Measurements from ENCODE around the gene ITSN1. TPM values are rescaled to one million over a fixed set of nuclear protein-coding genes. Genes with fewer than 3 reads are reported as not detected.

Gene ITSN1
- total RNA-seq, 1 donor from 2014 or later = 116 TPM

GRCh38 chr21:33828577-33828976 is 186.3 kb downstream of the ITSN1 start:
- peaks cover 23% of the 10 kb centered on the region for H3K36me3 Mint-ChIP-seq (ENCODE audit: insufficient read depth)
- H3K27ac Mint-ChIP-seq = no peak overlapping the region
- no peak for DNase-seq (ENCODE audit: low spot score, unreplicated experiment)
- TF ChIP-seq, protein P1, sequence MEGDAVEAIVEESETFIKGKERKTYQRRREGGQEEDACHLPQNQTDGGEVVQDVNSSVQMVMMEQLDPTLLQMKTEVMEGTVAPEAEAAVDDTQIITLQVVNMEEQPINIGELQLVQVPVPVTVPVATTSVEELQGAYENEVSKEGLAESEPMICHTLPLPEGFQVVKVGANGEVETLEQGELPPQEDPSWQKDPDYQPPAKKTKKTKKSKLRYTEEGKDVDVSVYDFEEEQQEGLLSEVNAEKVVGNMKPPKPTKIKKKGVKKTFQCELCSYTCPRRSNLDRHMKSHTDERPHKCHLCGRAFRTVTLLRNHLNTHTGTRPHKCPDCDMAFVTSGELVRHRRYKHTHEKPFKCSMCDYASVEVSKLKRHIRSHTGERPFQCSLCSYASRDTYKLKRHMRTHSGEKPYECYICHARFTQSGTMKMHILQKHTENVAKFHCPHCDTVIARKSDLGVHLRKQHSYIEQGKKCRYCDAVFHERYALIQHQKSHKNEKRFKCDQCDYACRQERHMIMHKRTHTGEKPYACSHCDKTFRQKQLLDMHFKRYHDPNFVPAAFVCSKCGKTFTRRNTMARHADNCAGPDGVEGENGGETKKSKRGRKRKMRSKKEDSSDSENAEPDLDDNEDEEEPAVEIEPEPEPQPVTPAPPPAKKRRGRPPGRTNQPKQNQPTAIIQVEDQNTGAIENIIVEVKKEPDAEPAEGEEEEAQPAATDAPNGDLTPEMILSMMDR (IDR thresholded peaks at IDR 0.05; ENCODE audit: unreplicated experiment) = no peak
- no peaks in the 10 kb centered on the region for H3K27me3 Mint-ChIP-seq
- no peaks in the 10 kb centered on the region for H3K9me3 Mint-ChIP-seq (ENCODE audit: low read depth)
- H3K4me1 Mint-ChIP-seq (ENCODE audit: low read depth) = no peaks in the 10 kb centered on the region
- no peak overlapping the region for H3K4me3 Mint-ChIP-seq (ENCODE audit: low read depth)

- DNase-seq (ENCODE audit: low spot score, unreplicated experiment) = no peak
- Mint-ChIP-seq H3K9me3 (ENCODE audit: low read depth) (no peaks in the 10 kb centered on the region), H3K4me1 (ENCODE audit: low read depth) (no peaks in the 10 kb centered on the region), H3K27ac (peak overlapping the region; percentile 43), H3K27me3 (no peaks in the 10 kb centered on the region), H3K4me3 (ENCODE audit: low read depth) (no peak overlapping the region), H3K36me3 (ENCODE audit: insufficient read depth) (peaks cover 22% of the 10 kb centered on the region)
- TF ChIP-seq, protein P1 (IDR thresholded peaks at IDR 0.05; ENCODE audit: unreplicated experiment) = no peak
Measured at GRCh38 chr21:33829844-33830243, 187.5 kb downstream of the ITSN1 start.

- no peak overlapping the region for H3K27ac Mint-ChIP-seq
- H3K4me1 Mint-ChIP-seq (ENCODE audit: low read depth) = no peaks in the 10 kb centered on the region
- no peaks in the 10 kb centered on the region for H3K27me3 Mint-ChIP-seq
- TF ChIP-seq, protein P1 (IDR thresholded peaks at IDR 0.05; ENCODE audit: unreplicated experiment) = no peak
- H3K9me3 Mint-ChIP-seq (ENCODE audit: low read depth) = no peaks in the 10 kb centered on the region
- no peak overlapping the region for H3K4me3 Mint-ChIP-seq (ENCODE audit: low read depth)
- no peak for DNase-seq (ENCODE audit: low spot score, unreplicated experiment)
- H3K36me3 Mint-ChIP-seq (ENCODE audit: insufficient read depth) = peaks cover 32% of the 10 kb centered on the region
Measured at GRCh38 chr21:33831962-33832659, 189.8 kb downstream of the ITSN1 start.

GRCh38 chr21:33834801-33835500 is 192.7 kb downstream of the ITSN1 start:
- H3K36me3 Mint-ChIP-seq (ENCODE audit: insufficient read depth) = peaks cover 40% of the 10 kb centered on the region
- no peak for DNase-seq (ENCODE audit: low spot score, unreplicated experiment)
- H3K4me3 Mint-ChIP-seq (ENCODE audit: low read depth) = no peak overlapping the region
- H3K4me1 Mint-ChIP-seq (ENCODE audit: low read depth) = no peaks in the 10 kb centered on the region
- H3K27me3 Mint-ChIP-seq = no peaks in the 10 kb centered on the region
- H3K9me3 Mint-ChIP-seq (ENCODE audit: low read depth) = no peaks in the 10 kb centered on the region
- TF ChIP-seq, protein P1 (IDR thresholded peaks at IDR 0.05; ENCODE audit: unreplicated experiment) = no peak
- H3K27ac Mint-ChIP-seq = no peak overlapping the region

GRCh38 chr21:33835920-33836319 is 193.6 kb downstream of the ITSN1 start:
- TF ChIP-seq, protein P1 (IDR thresholded peaks at IDR 0.05; ENCODE audit: unreplicated experiment) = no peak
- Mint-ChIP-seq H3K4me1 (ENCODE audit: low read depth) (no peaks in the 10 kb centered on the region), H3K27ac (no peak overlapping the region), H3K36me3 (ENCODE audit: insufficient read depth) (peaks cover 36% of the 10 kb centered on the region), H3K9me3 (ENCODE audit: low read depth) (no peaks in the 10 kb centered on the region), H3K27me3 (no peaks in the 10 kb centered on the region), H3K4me3 (ENCODE audit: low read depth) (no peak overlapping the region)
- no peak for DNase-seq (ENCODE audit: low spot score, unreplicated experiment)
